Ascending aorta (tissue), 2 donors: ENCODE data around the gene PPP1CA. TPM values are rescaled to one million over a fixed set of nuclear protein-coding genes. Genes with fewer than 3 reads are reported as not detected.

Source experiments
- DNase-seq, 2 donors: peaks; one replicate each; pipeline ENCODE4 v3.0.0-alpha.2; 2019; ENCODE audit warnings: low spot score in 2 of 2
- H3K27ac ChIP-seq, 2 donors: fragments of 200-600 bp; sonication (generic); one replicate each; pipeline ENCODE4 v1.5.1; 2016 to 2017; ENCODE audit warnings: mild to moderate bottlenecking in 1 of 2
- H3K27me3 ChIP-seq: fragments of 200-600 bp; sonication (generic); one replicate; pipeline ENCODE4 v1.5.1; 2017
- H3K36me3 ChIP-seq, 2 donors: fragments of 200-600 bp; sonication (generic); one replicate each; pipeline ENCODE4 v1.5.1; 2016
- H3K4me1 ChIP-seq, 2 donors: fragments of 200-600 bp; sonication (generic); one replicate each; pipeline ENCODE4 v1.5.1; 2016 to 2017; ENCODE audit warnings: mild to moderate bottlenecking in 1 of 2
- H3K4me3 ChIP-seq, 2 donors: fragments of 200-600 bp; sonication (generic); one replicate each; pipeline ENCODE4 v1.5.1; 2016 to 2017; ENCODE audit warnings: mild to moderate bottlenecking in 1 of 2
- H3K9me3 ChIP-seq, 2 donors: fragments of 200-600 bp; sonication (generic); one replicate each; pipeline ENCODE4 v1.5.1; 2016
- CTCF ChIP-seq, 3 experiments: fragments of 200-600 bp in 2 of 3; fragments of 450-650 bp in 1 of 3; sonication (generic) in 2 of 3; IDR thresholded peaks; one replicate each; pipeline ENCODE4 v1.5.1; 2016 to 2019; ENCODE audit warnings: antibody characterized with exemption in 3 of 3, mild to moderate bottlenecking in 1 of 3, moderate library complexity in 1 of 3
- intact Hi-C: fragments of 100-400 bp; cut with DNase I; formaldehyde crosslinking; loops from one replicate; pipeline ENCODE4 v1.15.1; 2023
- total RNA-seq: library from RNA; depleted of rRNA; stranded (reverse); fragments of >200 nt; gene quantifications from one replicate; pipeline ENCODE4 v1.1.0, GENCODE V29; 2016

PPP1CA gene
- total RNA-seq, 1 donor from 2014 or later = 113 TPM

DNA sequence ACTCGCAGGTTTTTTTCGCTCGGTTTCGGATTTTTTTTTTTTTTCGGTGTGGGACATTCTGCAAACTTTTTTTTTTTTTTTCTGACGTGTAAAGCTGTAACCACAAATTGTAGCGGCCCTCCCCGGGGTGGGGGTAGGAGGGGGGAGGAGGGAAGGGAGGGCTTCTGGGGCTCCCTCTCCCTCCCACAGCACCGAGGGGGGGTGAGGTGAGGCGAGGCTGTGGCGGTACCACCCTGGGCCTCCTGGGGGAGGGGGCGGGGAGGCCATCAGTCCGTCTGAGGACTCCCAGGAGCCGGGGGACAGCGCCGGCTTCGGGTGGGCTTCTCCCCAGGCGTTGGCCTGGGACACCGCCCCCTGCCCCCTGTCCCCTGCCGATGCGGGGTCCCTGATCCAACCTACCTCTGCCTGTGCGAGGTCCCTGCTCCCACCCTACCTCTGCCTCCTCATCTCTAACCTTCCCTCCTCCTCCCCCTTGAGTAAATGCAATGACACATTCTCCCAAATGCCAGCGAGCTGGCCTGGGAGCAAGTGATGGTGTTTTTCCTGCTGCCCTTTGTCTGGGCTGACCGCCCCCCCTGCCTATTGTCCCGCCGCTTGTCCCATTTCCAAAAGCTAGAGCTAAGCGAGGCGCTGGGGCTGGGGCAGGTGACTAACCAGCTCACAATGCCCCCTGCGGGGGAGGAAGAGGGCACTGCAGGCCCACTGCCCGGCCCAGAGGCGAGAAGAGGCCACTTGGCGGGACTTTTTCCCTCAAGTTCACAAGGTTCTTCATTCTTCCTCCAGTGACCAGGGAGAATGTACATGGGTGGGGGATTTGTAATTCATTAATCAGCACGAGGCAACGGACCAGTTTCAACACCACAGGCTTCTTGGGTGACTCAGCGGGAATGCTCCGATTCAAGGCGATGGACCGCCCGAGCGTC, 27.7 kb downstream of the PPP1CA start:
- H3K27me3 ChIP-seq = no peaks in the 10 kb centered on the region
- H3K4me3 ChIP-seq = peak overlapping the region; percentile 97
- peak; percentile 30 to 61 (median 55) for TF ChIP-seq CTCF (IDR thresholded peaks at IDR 0.05)
- intact Hi-C loops = loop anchor here (1.0 kb wide), 2 partner anchors 17 to 21 kb away; partner anchors contain the start of genes POLD4 and RAD9A
- H3K36me3 ChIP-seq = no peaks in the 10 kb centered on the region
- H3K9me3 ChIP-seq = no peaks in the 10 kb centered on the region
- peaks cover 0 to 34% of the 10 kb centered on the region in 2 donors for H3K4me1 ChIP-seq
- H3K27ac ChIP-seq = peak overlapping the region; percentile 97 to 98
- DNase-seq = peak; percentile 74 to 97

- intact Hi-C loops = loop anchor here (1.0 kb wide), 1 partner anchor 17 kb away; no protein-coding TSS in a partner anchor
- TF ChIP-seq CTCF (IDR thresholded peaks at IDR 0.05) = no peak
These were observed 28.5 kb downstream of the PPP1CA start, which contains the start of gene CLCF1 for GRCh38 chr11:67372993-67373647. CLCF1 (minus strand) TSS chr11:67373598; CDS start chr11:67373539, 59 bp downstream.

GRCh38 chr11:67372321-67372992, 29.2 kb downstream of the PPP1CA start:
- Histone ChIP-seq H3K4me3 (peak overlapping the region; percentile 97), H3K4me1 (peaks cover 0 to 36% of the 10 kb centered on the region in 2 donors), H3K9me3 (no peaks in the 10 kb centered on the region), H3K27me3 (no peaks in the 10 kb centered on the region), H3K36me3 (no peaks in the 10 kb centered on the region), H3K27ac (peak overlapping the region; percentile 97 to 98)
- TF ChIP-seq CTCF (IDR thresholded peaks at IDR 0.05) = no peak
- intact Hi-C loops = loop anchor here (1.0 kb wide), 1 partner anchor 16 kb away; no protein-coding TSS in a partner anchor
- no peak for DNase-seq

More at GRCh38 chr11:67372993-67373647, 28.5 kb downstream of the PPP1CA start, which contains the start of gene CLCF1:
- no peaks in the 10 kb centered on the region for H3K9me3 ChIP-seq
- peak within 1 kb of the TSS; percentile 97 to 98 for H3K27ac ChIP-seq
- peak in 1 of 2 donors; percentile 81 for DNase-seq
- H3K27me3 ChIP-seq = no peaks in the 10 kb centered on the region
- H3K4me1 ChIP-seq = peaks cover 0 to 34% of the 10 kb centered on the region in 2 donors
- H3K4me3 ChIP-seq = peak within 1 kb of the TSS; percentile 97
- H3K36me3 ChIP-seq = no peaks in the 10 kb centered on the region

DNA sequence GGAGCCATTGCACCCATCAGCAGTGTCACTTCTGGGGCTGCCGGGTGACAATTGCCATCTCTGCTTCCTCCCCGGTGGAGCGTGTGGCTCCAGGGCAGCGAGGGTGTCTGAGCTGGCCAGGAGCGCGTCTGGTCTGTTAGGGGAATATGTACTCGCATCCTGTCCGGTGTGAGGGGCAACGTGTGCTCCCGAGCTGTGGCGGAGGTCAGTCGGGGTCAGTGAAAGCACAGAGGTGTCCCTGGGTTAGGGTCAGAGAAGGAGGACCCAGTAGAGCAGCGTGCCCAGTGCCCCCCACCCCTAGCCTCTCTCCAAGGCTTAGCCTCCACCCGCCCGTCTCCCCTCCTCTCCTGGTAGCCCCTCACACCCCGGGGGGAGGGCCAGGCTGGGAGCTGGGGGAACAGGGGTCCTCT, 29.7 kb downstream of the PPP1CA start:
- Histone ChIP-seq H3K27ac (peak overlapping the region; percentile 97 to 98), H3K9me3 (no peaks in the 10 kb centered on the region), H3K4me3 (peak overlapping the region; percentile 97), H3K4me1 (peaks cover 2 to 41% of the 10 kb centered on the region in 2 donors), H3K27me3 (no peaks in the 10 kb centered on the region), H3K36me3 (no peaks in the 10 kb centered on the region)
- TF ChIP-seq CTCF (IDR thresholded peaks at IDR 0.05) = no peak
- intact Hi-C loops = loop anchor here (1.0 kb wide), 1 partner anchor 16 kb away; no protein-coding TSS in a partner anchor
- no peak for DNase-seq
